GM21360 (cell line): ENCODE measurements around the gene GGTA1.

ENCODE experiments used
- ATAC-seq: cut with Tn5 transposase; IDR thresholded peaks from one replicate; pipeline ENCODE4 v1.9.1; 2021; ENCODE audit warnings: mild to moderate bottlenecking, moderate library complexity; ENCODE audit not compliant: unreplicated experiment

The GGTA1 gene

DNA sequence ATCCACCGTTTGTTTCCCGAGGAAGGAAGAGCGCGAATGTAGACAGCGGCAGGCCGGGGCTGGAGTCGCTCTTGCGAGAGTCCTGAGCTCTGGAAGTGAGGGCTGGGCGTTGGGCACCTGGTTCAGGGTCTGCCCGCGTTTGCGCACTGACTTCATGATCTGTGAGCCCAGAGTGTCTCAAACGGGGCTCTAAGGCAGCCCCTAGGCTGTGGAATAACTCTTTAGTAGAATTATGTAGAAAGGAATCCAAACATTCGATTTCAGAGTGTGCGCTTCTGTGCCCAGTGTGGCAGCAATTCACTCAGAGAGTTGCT lies 478 bp upstream of the GGTA1 start:
- no peak for ATAC-seq

DNA sequence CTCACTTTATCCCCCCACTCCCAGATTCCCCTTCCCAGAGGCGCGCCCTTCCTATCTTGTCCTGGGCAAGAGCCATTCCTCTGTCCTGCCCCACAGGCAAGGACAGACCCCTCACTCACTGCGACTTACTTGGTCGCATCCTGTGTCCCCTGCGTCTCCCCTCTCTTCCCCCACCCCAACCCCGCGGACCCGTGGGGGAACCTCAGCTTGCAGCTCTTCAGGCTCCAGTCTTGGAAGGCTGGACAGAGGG lies 542 bp downstream of the GGTA1 start:
- no peak for ATAC-seq

DNA sequence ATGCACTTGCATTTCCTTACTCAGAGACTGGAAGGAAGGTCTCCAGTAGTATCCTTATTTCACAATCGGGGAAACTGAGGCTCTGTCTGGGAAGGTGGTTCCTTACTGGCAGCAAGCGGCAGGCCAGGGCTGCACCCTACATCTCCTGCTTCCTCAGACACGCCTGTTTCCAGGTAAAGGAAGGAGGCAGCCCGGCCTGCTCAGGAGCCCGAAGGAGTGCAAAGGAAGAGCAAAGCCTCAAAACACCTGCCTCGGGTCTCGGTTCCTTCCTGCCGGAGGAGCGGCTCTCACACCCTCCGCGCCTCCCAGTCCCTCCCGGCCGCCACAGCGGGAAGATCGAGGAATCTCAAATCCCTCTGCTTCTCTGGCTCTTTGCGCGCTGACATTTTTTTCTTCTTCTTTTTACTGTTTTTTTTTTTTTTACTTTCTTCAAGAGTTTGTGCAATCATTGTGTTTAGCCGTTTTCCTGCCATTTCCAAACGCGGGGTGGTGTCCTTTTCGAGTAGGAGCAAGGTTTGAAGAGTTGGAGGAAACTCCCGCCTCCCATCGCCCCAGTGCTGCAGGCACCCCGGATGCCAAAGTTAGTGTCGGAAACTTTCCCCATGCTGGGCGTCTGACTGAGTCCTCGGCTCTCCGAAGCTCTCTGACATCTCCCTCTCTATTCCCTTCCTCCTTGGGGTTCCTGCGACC lies 1.0 kb downstream of the GGTA1 start:
- ATAC-seq: no peak

DNA sequence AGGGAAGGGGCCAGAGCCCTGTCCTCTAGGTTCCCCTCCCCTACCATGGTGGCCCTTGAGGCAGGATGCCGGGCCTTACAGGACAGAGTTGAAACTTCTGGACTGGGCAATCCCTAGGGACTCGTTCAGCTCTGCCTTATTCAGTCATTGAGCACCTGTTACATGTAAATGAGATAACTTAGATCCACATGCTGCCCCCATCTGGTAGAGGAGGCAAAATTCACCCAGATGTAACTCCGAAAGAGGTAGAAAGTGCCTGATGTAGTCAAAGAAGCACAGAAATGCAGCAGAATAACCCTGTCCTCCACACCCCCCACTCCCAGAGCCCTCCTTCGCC lies 1.5 kb downstream of the GGTA1 start:
- peak; percentile 77 for ATAC-seq

DNA sequence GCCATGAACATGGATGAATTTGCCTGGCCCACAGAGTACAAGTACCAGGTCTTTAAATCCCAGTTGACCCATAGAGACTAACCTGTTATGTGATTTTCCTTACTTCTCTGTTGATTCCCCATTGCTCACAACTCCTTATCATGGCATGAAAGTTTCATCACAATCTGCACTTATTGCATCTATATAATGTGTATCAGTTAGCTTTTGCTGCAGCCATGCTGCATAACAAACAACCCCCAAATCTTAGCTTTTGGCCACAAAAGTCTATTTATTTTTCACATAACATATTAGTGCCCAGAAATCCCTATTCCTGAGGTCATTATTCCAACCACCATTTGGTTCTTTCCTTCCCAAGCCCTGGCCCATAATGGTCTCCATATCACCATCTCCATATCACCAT lies 3.7 kb downstream of the GGTA1 start:
- no peak for ATAC-seq

DNA sequence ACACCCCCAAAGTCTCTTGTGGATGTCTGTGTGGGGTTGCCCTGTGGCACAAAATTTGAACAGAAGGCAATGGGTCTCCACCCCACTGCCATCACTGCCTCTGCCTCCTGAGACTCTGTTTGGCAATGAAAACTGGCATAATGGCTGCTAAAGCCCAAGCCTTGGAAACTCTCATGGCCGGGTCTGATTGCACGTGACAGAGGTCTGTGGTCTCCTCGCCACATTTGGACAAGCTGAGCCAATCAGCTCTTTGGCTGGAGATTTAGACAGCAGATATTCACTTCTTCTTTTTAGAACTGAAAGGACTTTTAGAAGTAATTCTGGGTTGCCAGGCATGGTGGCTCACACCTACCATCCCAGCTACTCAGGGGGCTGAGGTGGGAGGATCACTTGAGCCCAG lies 5.5 kb downstream of the GGTA1 start:
- no peak for ATAC-seq

DNA sequence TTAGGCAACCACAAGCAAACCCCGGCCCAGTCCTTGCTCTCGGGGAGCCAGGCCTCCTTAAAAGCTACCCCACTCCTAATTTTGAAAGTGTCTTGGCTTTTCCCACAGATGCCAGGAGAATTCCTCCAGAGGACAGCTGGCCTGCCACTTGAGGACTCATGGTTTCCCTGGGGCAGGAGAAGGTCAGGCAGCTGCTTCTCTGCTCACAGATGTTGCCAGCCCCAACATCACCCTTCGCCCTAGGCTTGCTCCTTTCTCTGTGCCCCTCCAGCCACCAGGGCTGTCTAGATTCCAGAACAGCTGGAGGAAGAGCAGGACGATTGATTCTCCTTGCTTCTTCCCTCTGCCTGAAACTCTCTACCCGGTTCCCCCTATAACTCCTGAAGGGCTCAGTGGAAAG lies 8.5 kb downstream of the GGTA1 start:
- no peak for ATAC-seq

DNA sequence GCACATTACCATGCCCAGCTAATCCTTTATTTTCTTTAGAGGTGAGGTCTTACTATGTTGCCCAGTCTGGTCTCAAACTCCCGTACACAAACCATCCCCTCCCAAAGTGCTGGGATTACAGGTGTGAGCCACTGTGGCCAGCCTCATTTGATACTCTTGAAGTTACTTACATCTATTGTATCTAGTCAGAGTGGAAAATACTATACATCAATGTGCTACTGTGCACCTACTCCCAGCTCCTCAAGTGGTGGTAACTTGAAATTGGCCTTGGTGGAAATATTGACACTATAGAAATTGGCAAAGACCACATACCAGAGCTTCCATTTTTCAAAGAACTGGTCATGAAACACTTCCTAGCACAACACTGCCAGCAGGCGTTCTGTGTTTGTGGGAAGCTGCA lies 10.3 kb downstream of the GGTA1 start:
- no peak for ATAC-seq

DNA sequence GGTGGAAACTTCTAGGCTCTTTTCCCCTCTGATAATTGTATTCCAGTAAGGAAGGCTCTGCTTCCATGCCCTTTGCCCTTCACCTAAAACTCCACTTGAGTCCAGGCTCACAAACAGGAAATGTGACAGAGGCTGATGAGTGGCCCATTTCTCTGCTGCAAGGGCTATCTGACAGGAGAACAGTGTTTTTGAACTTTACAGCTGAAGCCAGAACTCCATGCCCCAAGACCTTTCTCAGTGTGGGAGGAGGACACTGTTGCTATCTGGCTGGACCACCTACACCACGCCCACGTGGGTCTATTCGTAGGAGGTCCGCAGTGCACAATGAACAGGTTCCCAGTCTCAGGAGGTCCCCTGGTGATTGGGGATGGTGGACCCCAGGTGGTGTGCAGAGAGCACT lies 13.6 kb downstream of the GGTA1 start:
- ATAC-seq: no peak

DNA sequence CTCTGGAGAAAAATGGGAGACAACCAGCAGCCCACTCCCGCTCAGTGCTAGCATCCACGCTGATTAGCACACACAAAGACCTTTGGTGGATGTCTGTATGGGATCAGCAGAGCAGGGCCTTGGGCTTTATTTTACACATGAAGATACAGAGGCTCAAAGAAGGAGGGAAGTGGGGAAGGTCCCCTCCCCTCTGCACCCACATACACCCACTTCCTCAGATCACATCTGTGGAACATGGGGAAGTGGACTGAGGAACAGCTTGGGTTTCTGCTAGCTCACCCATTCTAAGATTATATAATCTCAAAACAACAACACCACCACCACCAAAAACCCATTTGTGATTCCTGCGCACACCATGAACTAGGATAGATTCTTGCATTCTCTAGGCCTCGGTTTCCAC lies 14.0 kb downstream of the GGTA1 start:
- ATAC-seq: no peak

DNA sequence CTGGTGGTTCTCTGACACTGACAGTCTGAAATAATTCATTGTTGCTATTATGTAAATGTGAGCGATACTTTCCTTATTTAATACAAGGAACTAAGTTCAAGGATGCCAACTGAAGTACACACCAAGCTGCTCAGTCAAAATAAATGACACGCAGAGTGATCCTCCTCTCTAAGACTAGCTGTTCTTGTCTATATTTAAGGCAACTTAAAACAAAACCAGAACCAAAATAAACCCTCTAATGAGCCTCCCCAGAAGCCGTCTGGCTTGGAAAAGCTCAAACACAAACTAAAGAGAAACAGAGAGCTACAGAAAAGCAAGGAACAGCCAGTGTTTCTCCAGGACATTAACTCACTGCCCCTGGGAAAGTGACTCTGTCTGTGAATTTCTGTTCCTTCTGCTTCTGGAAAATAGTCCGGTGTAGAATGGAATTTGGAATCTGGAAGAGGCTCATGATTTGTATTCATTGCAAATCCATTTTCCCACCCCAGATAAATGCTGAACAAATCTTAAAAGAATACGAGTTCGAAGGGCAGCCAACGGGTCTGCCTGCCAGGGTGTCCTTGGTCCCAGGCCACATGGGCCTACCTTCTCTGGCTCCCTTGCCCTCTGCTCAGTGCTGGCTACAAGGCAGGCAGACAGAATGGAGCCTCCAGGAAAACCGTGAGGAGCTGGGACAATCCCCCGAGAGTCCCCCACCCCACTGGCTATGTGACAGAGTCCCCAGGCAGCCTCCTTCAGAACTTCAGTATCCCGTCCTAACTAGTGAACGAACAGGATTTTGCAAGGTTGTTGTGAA lies 14.8 kb downstream of the GGTA1 start:
- ATAC-seq: no peak

DNA sequence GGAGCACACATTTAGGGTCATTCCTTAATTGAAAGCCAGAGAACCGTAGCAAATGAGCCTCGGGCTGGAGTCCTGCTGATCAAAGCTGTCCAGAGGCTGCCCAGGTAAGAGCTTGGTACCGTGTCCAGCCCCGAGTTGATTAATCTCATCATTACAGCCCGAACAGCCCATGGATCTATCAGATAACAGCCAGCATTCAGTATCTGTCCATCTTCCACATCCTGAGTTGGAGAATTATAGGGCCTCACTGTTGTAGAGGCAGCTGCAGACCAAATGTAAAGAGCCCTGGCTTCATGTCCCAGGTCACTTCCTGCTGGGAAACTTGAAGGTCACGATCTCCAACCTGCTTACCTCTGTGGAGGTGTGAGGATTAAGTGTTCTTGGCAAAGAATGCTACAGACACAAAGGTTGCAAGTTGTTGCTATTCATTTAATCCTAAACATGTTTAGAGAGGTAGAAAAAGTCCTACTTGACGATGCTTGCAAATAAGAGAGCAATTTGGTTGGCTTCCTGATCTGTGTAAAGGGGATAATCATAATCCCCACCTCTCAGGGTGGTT lies 16.1 kb downstream of the GGTA1 start:
- ATAC-seq: no peak

DNA sequence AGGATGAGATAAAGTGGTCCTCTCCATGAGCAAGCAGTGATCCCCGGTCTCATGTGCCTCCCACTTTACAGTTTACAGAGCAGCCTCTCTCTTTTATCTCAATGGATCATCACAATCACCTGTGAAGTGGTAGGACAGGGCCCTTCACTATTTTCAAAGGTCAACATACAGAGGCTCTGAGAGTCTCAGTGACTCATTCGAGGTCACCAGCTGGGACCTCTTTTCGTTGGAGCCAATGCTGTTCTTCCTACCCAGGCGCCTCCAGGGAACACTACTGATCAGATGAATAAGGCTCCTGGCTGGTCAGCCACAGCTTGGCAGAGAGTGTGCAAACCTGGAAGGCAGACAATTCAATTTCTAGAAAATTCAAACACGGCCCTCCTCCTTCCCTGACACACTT lies 16.6 kb downstream of the GGTA1 start:
- no peak for ATAC-seq

DNA sequence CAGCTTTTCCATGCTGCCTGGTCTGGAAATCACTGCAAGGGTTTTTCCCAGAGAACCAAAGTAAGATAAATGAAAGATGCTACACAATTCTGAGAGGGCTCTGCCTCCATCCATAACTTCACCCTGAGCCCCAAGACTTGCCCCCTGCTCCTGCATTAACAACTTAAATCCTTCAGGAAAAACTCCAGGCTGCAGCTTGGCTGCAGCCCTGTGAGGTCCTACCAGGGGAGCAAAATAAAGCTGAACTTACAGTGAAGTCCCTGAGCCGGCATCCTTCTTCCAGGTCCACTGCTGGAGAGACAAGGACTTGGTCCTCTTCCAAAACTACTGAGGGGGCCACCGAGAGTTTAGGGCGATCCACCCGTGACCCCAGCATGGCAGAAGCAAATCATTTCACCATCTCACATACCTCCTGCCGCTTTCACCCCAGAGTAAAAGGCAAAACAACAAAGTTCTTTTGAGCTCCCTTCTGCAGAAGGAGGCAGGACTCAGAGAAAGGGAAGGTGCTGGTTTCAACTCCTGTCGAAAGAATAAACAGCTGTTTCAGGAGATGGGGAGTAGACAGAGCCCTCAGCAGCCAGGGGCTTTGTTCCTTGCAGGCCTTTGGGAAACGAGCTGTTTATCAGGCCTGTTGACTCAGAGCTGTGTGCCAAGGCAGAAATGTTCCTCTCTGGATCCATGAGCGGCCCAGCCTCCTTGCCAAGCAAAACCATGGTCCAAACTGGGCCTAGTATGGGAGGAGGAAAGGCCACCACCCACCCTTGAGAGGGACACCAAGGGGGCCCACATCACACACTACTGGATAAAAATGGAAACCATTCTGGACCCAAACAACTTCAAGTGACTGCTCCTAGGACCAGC lies 20.6 kb downstream of the GGTA1 start:
- ATAC-seq: no peak

DNA sequence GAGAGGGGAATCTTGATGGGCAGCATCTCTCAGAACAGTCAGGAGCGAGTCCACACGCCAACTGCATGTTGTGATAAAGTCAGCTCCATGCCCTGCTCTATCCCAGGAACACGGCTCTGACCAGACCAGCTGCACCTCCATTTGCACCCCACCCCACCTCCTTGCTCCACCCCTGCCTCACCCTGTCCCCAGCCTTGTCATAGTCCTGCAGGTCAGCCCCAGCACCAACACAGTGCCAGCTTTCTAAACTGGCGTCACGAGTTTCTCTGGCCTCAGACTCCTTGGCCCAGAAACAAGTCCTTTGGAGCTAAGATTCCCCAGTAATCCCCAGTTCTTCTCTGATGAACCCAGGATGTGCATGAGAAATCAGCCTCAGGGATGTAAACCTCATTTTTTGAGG lies 23.5 kb downstream of the GGTA1 start:
- ATAC-seq: no peak

DNA sequence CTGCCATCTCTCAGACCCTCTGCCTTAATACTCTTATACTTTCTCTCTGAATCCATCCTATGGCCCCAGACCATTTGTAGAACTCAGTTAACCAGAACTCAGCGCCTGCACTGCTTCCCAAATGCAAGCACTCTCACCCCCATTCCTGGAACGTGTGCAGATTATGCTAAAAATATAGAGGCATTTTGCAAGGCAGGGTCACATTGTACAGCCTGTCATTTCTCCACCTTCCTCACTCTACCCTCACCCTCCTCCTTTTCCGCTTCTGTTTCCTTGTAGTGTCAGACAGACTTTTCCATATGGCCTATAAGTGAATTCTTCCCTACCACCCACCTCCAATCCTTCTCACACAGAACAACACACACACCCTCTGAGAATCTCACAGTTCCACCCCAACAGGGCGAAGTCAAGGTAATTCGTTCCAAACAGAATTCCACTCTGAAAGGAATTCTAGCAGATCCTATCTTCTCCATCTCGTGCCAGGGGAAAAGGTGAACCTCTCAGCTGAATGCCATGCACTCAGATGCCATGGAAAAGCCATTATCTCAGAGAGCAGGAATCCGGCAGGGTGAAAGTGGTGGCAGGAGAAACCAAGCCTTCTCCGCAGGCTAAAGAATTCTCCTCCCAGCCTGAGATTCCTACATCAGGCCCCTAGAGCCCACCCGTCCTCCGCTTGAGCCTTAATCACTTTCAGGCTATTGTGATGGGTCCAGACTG lies 25.3 kb downstream of the GGTA1 start:
- ATAC-seq: no peak

DNA sequence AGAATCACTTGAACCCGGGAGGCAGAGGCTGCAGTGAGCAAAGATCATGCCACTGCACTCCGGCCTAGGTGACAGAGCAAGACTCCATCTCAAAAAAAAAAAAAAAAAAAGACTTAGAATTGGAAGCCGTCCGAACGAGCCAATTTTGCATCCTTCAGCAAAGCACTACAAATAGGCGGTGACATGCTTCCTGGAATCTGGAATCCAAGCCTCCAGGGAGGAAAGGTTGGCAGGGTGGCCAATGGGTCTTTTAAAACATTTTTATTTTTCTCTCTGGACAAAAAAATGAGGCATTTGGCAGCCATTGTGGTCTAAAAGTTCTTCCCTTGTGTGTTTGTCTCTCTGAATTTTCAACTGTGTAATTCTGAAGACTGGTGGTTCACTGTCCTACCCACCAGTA lies 26.4 kb downstream of the GGTA1 start:
- no peak for ATAC-seq

DNA sequence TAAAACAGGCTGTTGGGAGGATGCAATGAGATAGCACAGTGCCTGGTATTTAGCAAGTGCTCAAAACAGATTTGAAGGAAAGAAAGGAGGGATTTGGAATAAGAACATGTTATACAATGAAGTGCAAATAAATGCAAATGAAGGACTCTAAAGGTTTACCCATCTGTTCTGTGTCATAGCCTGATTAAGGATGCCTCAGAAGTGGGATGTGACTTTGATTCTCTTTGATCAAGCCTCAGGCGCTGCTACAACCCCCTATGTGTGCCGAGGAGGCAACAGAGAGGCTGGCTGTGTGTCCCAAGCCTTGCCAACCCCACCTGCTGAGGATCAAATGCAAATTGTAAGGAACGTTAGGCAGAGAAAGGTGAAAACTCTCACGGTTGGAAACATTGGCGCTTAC lies 27.2 kb downstream of the GGTA1 start:
- ATAC-seq: no peak

DNA sequence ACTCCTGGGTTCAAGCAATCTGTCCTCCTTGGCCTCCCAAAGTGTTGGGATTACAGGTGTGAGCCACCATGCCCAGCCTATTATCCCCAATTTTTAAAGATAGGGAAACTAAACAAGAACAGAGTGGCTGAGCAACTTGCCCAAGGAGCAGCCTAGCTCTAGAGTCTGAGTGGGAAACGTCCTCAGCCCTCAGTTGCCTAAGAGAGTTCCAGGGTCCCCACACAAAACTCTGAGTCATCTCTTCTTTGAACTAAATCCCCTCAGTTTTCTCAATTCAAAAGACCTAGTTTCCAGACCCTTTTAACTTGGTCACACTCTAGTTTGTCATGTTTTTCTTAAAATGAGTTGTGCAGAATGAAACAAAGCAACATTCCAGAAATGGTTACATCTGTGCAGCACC lies 33.5 kb downstream of the GGTA1 start:
- ATAC-seq: no peak

DNA sequence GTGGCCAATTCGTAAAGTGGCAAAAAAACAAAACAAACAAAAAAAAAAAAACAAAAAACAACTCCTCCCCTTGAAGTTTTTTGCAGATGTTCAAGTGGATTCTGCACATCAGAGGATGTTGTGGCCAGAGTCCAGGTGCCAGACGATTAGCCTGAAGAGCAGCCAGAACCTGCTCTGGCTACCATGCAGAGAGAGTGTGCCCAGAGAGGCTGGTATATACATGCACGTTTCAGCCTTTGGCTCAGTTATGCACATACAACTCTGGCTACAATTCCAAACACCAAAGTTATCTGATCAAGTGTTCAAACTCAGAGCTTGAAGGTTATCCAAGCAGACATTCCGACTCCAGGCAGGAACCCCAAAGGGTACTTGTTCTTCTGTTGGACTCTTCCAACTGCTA lies 34.7 kb downstream of the GGTA1 start:
- ATAC-seq: no peak

DNA sequence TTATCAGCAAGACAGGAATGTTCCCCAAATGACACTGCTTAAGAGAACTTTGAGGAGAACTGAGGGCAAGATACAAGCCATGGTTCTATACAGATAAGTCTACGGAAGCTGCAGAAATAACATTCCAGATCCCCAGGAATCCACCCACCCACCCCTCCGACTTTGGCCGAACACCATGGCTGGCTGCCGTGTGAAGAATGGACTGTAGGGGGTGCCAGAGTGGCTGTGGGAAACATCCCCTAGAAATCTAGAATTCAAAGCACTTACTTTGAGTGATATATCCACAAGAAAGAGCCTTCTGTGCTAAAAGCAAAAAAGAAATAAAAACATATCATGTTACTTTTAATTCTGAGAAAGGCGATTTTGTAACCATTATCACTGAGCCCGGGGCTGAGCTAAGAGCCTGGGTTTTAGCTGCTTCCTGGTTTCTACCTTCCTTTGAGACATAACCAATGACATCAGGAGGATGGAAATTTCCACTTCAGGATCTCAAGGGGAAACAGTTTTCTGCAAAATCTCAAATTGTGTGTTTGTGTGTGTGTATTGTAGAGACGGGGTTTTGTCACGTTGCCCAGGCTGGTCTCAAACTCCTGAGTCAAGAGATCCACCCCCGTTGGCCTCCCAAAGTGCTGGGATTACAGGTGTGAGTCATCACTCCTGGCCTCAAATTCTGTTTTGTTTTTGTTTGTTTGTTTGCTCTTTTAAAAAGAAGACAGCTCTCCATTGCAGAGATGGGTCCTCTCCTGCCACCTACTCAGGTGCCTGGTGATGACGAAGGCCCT lies 36.4 kb downstream of the GGTA1 start:
- ATAC-seq: no peak
